Inflammatory macrophage treated with lipopolysaccharide for 1 hour (primary cell): ENCODE data around the gene CTDP1.

Source experiments
- DNase-seq, 2 donors: peaks; one replicate each; pipeline ENCODE4 v3.0.0-alpha.2; 2020 to 2022

The CTDP1 gene

DNA sequence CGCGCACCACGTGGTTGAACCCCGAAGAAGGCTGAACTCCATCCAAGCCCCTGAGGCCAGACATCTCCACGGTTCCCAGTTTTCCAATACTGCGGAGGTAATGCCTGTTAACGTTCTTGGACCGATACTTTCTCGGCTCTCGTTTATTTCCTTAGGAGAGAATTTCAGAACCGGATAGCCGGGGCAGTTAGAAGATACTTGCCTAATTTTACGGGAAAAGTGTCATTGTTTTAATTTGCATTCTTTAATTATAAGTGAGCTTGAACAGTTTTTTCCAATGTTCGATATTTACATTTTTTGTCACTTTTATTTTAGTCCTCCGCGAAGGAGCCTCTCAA is 107.9 kb downstream of the CTDP1 start:
- no peak for DNase-seq

DNA sequence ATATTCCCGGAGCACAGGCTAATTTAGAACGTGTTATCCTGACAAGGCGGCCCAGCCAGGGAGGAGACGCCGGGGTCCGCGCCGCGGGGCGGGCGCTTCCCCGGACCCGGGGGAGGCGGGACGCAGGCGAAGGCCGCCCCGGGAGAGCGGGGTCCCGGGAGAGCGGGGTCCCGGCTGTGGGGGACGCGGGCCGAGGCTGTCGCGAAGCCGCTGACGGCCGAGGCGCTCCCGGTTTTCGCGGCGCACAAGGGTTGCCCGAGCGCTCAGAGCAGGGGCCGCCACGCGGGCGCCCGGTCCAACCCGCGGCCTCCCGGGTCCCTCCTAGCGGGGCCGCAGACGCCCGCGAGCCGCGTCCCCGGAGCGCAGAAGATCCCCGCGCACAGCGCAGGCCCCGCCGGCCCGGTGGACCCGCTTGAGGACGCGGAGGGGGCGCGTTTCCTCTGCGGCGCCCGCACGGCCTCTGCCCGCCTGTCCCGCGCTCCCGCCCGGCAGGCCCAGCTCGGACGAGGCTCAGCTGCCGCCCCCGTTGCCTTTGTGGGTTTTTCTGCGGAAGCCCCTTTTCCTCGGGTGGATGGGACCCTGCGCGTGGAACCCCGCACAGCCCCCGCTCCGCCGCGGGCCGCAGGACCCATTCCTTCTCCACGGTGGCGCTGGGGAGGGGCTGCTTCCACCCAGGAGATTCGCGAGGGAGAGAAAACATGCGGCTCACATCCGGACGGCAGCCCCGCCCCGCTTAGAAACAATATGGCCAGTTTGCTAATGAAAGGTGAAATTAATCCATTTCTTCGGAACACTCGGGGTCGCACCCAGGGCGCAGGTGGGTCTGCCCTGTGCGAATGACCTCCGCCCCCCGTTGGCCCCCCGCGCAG is 108.5 kb downstream of the CTDP1 start:
- no peak for DNase-seq

DNA sequence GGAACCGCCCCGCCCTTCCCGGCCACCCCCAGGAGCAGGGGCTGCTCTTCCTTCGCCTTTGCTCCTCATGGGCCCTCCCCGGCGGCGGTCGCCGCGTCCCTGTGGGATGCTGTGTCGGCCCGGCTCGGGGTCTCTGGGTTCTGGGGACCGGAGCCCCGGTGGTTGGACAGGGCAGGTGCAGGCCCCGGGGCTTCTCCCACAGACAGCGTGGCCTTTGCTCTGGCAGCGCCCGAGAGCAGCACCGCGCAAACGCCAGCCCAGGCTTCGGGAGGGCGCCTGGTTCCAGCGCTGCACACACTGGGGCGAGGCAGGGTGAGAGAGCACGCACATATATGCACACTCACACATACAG is 109.1 kb downstream of the CTDP1 start:
- no peak for DNase-seq

DNA sequence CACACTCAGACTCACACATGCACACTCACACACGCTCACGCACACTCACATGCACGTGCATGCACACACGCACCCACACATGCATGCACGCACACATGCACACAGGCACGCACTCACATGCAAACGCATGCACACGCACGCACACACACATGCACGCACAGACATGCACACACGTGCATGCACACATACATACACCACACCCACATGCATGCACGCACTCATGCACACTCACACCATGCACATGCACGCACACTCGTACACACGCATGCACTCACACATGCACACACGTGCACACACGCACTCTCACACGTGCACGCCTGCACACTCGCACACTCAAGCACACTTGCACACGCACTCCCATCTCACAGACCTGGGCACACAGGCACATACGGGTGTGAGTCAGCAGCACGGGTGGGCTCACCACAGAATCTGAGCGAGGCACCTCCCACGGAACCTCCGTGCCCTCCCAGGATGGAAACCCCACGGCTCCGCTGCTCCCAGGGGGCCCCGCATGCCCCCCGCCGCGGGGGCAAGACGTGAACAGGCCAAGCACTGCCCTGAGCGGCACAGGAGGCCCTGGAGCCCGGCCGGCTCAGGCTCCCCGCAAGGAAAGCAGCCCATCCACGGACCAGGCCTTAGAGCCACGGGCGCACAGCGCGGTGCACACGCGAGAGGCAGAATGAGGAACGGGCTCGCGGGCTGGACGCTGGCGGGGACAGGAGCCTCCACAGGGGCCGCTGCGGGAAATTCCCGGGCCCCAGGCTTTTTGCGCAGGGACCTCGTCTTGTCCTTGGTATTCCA is 109.7 kb downstream of the CTDP1 start:
- DNase-seq, result no peak

DNA sequence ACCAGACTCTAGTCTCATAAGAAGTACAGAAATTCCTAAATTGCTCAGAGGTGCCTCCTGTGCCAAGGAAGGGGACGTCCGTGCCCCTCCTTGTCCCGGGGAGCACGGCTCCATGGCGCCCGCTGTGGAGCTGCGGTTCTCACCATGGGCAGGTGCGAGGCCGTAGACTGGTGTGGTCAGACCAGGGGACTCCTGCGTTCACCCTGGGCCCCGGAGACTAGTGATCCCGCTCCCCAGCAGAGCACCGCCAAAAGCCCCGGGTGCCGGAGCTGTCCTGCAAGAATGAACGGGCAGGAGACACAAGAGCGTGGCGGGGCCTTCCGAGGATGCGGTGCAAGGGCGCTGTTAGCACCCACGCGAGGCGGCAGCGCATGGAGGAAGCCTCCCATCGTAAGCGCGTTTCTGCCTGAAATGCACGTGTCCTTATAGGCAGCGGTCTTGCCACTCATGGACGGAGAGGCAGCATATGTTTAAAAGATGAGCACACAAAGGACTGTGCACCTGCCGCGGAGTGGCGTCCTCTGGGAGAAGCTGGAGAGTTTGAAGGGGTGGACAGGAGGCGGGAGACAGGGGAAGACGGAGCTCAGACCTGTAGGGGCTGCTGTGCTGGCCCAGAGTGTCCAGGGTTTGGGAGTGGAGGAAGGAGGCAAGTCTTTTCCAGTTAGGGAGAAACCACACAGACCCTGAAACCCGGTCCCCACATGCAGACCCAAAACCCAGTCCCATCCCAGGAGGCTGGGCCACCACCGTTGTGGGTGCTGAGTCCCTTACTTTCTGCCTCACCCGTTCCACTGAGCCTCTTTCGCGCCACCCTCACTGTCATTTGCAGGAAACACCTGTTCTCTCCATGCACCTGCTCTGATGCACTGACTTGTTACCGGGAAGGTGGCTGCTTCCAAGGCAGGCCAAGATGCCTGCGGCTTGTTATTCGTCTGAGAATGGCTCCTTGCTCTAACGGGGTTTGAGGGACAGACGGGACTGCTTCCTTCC is 110.6 kb downstream of the CTDP1 start:
- DNase-seq, result no peak

DNA sequence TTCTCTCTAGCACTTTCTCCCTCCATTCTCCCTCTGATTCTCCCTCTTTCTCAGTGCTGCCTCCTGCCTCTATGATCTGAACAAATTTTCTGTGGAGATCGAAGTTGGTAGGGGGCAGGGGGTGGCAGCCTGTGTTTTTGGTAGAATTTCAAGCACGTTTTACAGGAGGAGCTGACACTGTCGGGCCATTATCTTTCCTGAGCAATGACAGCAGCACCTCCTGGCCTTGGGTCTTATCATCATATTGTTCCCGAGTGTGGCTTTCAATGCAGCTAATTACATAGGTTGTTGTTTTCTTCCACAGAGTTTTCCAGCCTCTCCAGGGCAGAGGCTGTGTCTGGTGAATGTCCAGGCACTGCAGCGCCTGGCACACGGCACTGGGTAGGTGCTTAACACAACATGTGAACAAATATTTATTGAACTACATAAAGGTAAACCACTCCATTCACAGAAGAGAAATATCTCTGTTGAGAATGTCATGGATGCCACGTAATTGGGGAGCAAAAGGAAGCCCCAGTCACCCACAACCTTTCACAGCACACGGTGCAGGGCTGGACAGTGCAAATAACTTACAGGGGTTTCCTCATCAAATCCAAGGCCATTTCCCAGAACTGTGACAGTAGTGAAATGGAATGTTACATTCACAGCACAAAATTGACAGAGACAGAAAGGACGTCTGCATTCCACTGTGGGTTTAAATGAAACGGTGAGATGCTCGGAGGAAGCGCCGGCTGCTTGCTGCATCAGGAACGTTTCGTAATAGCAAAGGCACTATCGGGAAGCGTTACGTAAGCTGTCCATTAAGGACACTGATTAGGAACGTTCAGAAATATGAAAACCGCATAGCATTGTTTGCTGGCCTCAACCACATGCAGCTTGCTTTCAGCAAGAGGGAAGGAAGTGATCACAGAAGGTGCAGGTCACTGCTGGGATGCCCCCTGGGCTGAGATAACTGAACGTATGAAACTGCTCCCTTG is 111.7 kb downstream of the CTDP1 start:
- DNase-seq, result peak; percentile 62 to 69

DNA sequence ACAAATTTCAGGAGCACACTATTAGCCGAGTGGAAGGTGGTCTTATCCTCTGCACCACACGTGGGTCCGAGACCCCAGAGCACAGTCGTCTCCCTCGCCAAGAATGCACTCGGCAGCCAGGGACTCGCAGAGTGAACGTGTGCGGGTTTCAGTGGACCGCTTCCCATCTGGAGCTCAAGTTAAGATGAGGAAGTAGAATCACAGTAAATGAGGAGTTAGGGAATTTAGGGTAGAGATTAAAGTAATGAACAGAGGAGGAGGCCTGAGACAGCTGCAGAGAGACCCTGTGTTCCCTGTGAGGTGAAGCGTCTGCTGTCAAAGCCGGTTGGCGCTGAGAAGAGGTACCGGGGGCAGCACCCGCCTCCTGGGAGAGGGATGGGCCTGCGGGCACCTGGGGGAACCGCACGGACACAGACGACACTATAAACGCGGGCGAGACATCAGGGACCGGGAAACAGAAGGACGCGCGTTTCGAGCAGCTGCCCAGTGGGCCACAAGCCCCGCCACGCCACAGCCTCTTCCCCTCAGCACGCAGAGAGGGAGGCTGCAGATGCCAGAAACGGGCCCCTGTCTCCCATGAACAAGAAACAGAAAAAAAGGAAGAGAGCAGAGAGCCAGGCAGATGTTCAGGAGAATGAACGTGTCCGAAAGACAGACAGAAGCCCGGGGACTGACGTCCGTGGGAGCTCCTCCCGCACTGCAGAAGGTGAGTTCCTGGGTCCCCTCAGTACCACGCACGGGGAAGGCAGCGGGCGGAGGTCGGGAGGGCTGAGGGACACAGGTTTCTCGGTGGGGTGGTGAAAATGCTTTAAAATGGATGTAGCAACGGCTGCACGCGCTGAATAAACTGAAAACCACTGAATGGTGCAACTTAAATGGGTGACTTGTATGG is 112.7 kb downstream of the CTDP1 start:
- no peak for DNase-seq

DNA sequence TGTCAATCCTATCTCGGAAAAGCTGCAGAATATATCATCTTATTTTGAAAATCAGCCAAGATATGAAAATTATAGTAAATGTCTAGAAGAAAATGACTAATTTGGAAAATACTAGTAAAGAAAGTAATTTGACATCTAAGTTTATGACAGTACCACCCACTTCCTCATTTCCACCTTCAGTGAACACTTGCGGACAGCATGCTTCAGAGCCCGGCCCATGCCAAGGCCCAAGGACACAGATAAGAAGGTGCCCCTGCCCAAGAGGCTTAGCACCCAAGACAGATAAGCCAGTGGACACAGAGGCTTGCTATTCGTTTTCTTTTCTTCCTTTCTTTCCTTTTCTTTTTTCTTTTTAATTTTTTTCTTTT is 113.4 kb downstream of the CTDP1 start:
- peak; percentile 42 to 60 for DNase-seq

DNA sequence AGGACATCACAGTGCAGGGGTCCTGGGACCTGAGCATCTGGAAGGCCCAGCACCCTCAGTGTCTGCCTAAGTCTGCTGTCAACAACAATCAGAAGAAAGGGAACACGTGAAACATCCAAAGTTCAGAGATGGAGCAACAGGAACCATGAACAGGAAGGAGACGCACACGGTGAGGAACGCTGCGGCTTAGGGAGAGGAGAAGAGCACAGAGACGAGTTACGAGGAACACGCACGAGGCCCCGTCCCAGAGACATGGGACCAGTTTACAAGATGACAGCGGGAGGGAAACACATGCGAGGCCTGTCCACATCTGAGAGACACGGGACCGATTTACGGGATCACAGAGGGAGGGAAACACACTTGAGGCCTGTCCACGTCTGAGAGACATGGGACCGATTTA is 115.2 kb downstream of the CTDP1 start:
- DNase-seq, result no peak

DNA sequence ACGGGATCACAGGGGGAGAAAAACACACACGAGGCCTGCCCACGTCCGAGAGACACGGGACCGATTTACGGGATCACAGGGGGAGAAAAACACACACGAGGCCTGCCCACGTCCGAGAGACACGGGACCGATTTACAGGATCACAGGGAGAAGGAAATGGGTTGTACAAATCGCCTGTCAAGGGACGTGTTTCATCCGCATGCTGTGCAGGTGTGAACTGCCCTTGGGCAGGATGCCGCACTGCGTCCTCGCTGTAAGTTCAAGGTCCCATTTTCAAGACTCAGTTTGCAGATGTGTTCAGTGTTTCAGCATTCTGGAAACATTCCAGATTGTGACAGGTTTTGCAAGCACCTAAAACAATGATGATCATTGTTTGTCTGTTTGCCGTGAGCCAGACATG is 115.8 kb downstream of the CTDP1 start:
- DNase-seq, result no peak

DNA sequence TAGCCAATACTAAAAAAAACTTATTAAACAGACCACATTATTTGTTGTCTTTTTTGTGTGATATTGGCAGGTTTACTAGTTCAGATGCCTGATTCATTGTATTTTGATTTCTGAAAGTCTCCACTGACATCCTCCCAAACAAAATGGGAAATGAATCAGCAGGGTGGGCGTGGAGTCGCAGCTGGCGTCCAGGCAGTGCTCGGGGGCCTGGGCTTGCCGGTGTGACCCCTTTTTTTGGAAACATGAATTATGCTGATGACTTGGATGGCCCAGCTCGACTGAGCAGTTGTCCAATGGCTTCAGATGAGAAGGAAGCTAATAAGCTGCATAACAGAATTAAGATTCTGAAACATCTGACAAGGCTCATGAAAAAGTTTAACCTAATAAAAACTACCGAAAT is 116.4 kb downstream of the CTDP1 start:
- no peak for DNase-seq

DNA sequence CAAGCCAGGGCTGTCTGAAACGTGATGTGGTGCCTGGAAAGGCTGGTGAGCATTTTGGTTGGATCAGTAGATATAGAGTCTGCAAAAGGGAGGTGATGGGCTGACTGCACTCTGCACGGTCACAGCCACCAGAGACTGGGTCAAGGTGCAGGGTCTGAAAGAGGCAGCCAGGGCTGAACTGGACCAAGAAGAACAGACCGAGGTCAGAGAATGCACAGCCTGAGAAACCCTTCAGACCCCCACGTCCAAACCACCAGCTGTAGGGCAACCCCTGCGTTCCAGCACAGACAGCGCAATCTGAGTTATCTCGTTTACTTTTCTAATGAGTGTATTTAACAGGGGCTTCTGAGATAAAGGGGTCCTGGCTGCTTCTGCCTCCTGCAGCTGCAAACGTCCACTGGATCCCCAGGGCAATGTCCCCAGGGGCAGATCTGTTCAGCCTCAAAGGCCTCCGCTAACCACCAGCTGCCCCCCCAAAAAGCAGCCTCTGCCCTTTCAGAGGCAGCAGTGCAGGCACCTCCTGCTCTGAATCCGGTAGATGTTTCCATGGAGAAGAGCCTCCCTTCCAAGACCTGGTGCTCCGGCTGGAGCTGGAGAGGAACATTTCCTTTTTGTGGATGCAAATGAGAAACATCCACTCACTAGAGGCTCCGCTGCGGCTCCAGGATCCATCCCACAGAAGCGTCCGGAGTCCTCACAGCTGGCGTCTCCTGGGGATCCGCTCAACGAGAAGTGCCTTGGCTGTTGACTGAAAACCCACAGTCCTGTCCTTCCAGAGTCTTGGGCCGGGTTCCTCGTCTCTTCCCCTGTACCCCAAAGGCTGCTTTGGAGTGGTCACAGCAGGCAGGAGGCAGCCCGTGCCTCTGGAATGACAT is 117.2 kb downstream of the CTDP1 start:
- no peak for DNase-seq

DNA sequence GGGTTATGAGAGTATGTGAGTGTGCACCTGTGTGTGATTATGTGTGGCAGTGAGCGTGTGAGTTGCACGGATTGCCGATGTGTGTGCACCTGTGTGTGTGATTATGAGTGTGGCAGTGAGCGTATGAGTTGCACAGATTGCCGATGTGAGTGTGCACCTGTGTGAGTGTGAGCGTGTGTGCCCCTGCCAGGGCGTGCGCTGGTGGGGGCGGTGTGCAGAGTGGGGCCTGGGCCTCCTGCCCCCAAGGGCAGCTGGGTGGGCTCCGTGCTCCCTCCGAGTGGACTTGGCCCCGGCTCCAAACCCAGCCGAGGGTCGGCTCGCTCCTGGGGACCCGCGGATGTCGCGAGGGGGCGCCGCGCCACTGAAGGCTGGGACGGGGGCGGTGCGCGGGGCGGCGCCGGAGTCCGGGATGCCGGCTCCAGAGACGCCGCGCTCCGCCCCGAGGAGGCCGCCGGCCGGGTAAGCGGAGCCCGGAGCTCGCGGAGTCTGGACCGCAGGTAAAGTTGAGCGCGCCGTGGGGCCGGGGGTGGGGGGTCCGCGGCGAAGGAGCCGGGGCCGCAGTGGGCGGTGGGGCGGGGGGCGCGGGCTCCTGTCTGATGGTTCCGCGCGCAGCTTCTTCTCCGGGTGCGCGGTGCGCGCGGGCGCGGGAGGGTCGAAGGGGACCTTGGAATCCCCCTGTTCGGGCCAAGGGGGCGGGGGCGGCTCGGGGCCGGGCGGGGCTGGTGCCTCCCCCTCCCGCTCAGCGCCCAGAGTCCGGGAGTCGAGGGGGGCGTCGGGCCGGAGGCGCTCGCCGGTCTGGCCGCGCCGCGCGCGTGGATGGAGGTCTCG is 118.1 kb downstream of the CTDP1 start, which contains the start of gene KCNG2:
Gene KCNG2, plus strand, starts transcription at position 421 of the 828 bp plus-strand sequence. CDS start 65,730 bp downstream, outside the sequence.
- no peak for DNase-seq

DNA sequence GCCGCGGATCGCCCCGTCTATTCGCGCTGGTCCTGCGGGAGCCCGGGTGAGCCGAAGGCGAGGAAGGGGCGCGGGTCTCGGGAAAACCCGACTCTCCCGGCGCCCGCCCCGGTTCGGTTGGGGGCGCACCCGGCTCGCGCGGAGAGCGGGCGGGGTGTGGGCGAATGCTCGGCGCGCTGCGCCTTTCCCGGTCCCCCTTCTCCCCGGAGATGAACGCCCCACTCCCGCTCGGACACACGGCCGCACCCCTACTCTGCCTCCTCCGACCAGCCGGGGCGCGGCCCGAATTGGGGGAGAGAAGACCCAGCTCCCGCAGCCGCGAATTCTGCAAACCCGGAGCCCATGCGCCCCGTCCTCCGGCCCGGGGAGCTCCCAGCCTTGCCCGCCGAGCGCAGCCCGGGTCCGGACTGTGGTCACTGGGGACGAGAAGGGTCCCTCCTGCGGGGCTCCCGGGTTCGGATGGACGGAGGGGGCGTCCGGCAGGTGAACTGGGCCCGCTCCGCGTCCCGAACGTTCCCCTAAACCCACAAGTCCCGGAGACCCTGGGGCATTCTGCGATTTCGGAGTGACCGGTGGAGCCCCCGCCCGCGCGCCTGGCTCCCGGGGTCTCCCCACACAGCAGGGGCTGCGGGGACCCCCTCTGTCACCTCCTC is 118.9 kb downstream of the CTDP1 start:
- no peak for DNase-seq

DNA sequence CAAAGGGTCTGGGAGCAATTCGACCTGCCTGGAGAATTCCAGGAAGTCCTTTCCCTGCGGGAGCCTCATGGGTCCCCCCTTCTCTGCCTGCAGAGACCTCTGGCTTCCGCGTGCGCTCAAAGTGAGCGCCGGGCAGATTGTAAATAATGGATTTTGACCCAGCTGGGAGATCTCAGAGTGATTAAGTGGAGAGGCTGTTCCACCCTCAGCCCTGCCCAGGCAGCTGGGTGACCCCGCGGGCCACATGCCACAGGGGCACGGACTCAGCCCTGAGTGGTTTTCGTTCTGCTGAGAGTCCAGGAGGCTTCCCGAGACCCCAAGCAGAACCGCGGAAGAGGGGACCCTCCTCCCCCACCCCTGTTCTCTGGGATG is 119.4 kb downstream of the CTDP1 start:
- no peak for DNase-seq

DNA sequence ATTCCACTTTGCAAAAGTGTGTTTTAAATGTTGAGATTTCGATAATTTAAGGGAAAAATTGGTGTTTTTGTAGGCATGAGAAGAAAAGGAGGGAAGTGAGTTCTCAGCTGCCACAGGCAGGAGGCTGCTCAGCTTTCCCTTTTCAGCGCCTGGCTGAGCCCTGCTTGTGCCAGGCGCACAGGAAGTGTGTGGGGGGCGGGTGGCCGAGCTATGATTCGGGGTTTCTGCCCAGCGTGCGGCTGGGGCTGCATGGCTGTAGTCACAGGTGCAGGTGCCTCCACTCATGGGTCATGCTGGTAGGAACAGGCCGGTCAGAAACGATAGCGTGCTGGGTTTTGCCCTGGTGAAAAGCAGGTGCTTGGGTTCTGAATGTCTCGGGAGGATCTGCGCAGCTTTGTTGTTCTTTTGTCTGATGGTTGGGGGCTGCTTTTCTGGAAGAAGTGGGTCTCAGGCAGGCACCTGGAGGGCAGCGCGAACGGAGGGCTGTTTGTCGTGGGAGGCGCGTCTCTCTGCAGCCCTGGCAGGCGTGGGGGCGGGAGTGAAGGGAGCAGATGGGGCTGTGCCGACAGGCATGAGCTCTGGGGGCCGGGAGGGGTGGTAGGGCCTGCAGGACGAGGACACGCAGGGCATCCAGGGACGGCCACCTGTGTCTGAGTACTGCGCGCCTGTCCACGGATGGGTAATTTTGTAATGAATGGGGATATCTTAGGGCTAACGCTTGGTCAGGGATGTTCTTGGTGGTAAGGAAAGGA is 120.2 kb downstream of the CTDP1 start:
- DNase-seq, result peak in 1 of 2 donors; percentile 46

DNA sequence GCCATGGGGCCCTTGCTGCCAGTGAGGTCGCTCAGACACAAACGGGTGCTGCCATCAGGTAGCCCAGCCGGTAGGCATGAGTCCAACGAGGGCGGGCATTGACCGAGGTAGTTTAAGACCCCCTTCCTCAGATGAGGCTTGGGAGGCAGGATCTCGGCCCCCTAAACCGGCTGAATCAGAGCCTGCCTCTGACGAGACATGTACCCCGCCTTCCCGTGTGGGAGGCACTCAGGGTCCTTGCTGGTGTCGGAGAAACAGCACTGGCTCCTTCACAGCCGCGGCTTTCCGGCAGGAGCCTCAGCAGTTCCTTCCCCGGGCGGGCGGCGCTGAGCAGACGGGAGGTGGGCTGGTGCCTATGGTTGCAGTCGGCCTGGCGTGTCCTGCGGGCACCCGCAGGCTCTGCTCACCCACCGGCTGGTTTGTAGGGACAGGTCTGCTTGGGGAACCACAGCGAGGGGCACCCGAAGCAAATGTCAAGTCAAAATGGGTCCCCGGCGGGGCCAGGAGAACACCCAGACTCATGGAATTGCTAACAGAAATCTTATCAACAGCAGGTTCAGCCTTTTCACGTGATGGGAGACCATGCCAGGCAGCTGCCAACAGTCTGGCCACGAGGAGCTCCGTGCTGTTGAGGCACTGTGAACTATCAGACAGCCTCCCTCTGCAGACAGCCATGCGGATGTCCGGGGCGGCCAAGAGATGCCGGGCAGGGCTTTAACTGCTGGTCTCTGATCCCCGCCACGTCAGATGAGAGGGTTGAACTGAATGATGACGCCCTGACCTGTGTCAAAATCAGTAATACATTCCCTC is 121.0 kb downstream of the CTDP1 start:
- DNase-seq, result no peak
